H1 (cell line): Measurements from ENCODE around the gene PPFIBP2. TPM values are rescaled to one million over a fixed set of nuclear protein-coding genes. Genes with fewer than 3 reads are reported as not detected.

Source experiments
- CTCF ChIA-PET: fragments of 300-600 bp; sonication (Branson Sonifier 250); formaldehyde crosslinking; loops from one replicate; lab custom pipeline; 2021; ENCODE audit not compliant: partially characterized antibody; lab: Charles Lee
- POLR2A ChIA-PET: fragments of 300-600 bp; sonication (Branson Sonifier 250); formaldehyde crosslinking; loops from one replicate; lab custom pipeline; 2021; ENCODE audit warnings: inconsistent platforms; ENCODE audit not compliant: partially characterized antibody; lab: Charles Lee
- DNase-seq, 2 experiments: peaks; one replicate each; pipeline versions ENCODE4 v3.0.0 to v3.0.0-alpha.2; 2010 to 2022; ENCODE audit warnings: low spot score in 2 of 2, low read depth in 1 of 2, mixed read lengths in 1 of 2
- FAIRE-seq: peaks from 2 replicates; lab custom pipeline; 2011; peaks lifted over from hg19 to GRCh38; lab: Jason Lieb, UNC
- H2AFZ ChIP-seq: 2 replicates; pipeline ENCODE4 v1.8.1; 2012; ENCODE audit warnings: low read length, inconsistent platforms
- H2AK5ac ChIP-seq: 2 replicates; pipeline ENCODE4 v1.6.1; 2013; ENCODE audit warnings: low read depth, low read length
- H2BK120ac ChIP-seq: replicated peaks from 2 replicates; pipeline ENCODE3; 2013; ENCODE audit warnings: low read depth, low read length, inconsistent platforms
- H2BK12ac ChIP-seq: 2 replicates; pipeline ENCODE4 v1.6.1; 2013; ENCODE audit warnings: low read depth, low read length
- H2BK15ac ChIP-seq: 2 replicates; pipeline ENCODE4 v1.6.1; 2013; ENCODE audit warnings: low read length
- H2BK20ac ChIP-seq: 2 replicates; pipeline ENCODE4 v1.6.1; 2013; ENCODE audit warnings: low read length
- H2BK5ac ChIP-seq: 2 replicates; pipeline ENCODE4 v1.6.1; 2013; ENCODE audit warnings: low read depth, low read length
- H3K14ac ChIP-seq: 2 replicates; pipeline ENCODE4 v1.6.1; 2013; ENCODE audit warnings: inconsistent platforms; ENCODE audit not compliant: insufficient read length
- H3K18ac ChIP-seq: 2 replicates; pipeline ENCODE4 v1.6.1; 2013; ENCODE audit warnings: low read length; ENCODE audit errors: extremely low read depth
- H3K23ac ChIP-seq: 2 replicates; pipeline ENCODE4 v1.6.1; 2013; ENCODE audit warnings: inconsistent platforms; ENCODE audit not compliant: insufficient read length
- H3K23me2 ChIP-seq: 2 replicates; pipeline ENCODE4 v1.6.1; 2013; ENCODE audit warnings: low read depth, low read length
- H3K27ac ChIP-seq: 2 replicates; pipeline ENCODE4 v1.6.1; 2011; ENCODE audit warnings: low read depth, low read length, inconsistent platforms
- H3K27me3 ChIP-seq, 4 experiments: replicated peaks in 1 of 4; 1 replicate in 1 of 4; 2 replicates in 3 of 4; pipeline versions ENCODE4 v1.6.1 to v1.8.1; 2011 to 2013; ENCODE audit warnings: low read length in 3 of 4, mild to moderate bottlenecking in 3 of 4, inconsistent platforms in 2 of 4, mixed read lengths in 2 of 4, moderate library complexity in 1 of 4; ENCODE audit not compliant: control insufficient read depth in 3 of 4, insufficient read depth in 3 of 4; ENCODE audit errors: extremely low read depth in 1 of 4
- H3K36me3 ChIP-seq, 4 experiments: 2 replicates each; pipeline versions ENCODE4 v1.6.1 to v1.8.1; 2011 to 2013; ENCODE audit warnings: mild to moderate bottlenecking in 4 of 4, low read length in 3 of 4, moderate library complexity in 2 of 4, control low read depth in 1 of 4, inconsistent platforms in 1 of 4; ENCODE audit not compliant: insufficient read depth in 4 of 4, control insufficient read depth in 2 of 4
- H3K4ac ChIP-seq: replicated peaks from 2 replicates; pipeline ENCODE3; 2013; ENCODE audit warnings: low read length, low read depth, mixed read lengths, inconsistent platforms; ENCODE audit not compliant: insufficient read length
- H3K4me1 ChIP-seq, 4 experiments: replicated peaks in 1 of 4; 1 replicate in 1 of 4; 2 replicates in 3 of 4; pipeline versions ENCODE4 v1.6.1 to v1.8.1; 2011 to 2013; ENCODE audit warnings: low read length in 3 of 4, inconsistent platforms in 2 of 4, mixed read lengths in 1 of 4; ENCODE audit not compliant: insufficient read depth in 4 of 4, control insufficient read depth in 3 of 4
- H3K4me2 ChIP-seq, 2 experiments: 2 replicates each; pipeline versions ENCODE4 v1.6.1 to v1.8.1; 2011 to 2013; ENCODE audit warnings: low read depth in 2 of 2, low read length in 2 of 2, control low read depth in 1 of 2, inconsistent platforms in 1 of 2, mild to moderate bottlenecking in 1 of 2; ENCODE audit not compliant: insufficient read depth in 1 of 2
- H3K4me3 ChIP-seq, 4 experiments: fragments of 200-600, 300-600 bp in 1 of 4; sonication (generic), shearing (Covaris generic), sonication (Bioruptor Twin) in 1 of 4; 2 replicates each; pipeline versions ENCODE4 v1.5.1 to v1.8.1; 2011 to 2016; ENCODE audit warnings: low read length in 4 of 4, low read depth in 3 of 4, control low read depth in 2 of 4, inconsistent platforms in 2 of 4, mild to moderate bottlenecking in 2 of 4, mixed read lengths in 1 of 4, moderate library complexity in 1 of 4; ENCODE audit not compliant: insufficient read depth in 2 of 4; ENCODE audit errors: extremely low read depth in 1 of 4
- H3K56ac ChIP-seq: replicated peaks from 2 replicates; pipeline ENCODE3; 2013; ENCODE audit warnings: low read depth, mild to moderate bottlenecking, mixed read lengths, low read length, inconsistent platforms; ENCODE audit not compliant: insufficient read length
- H3K79me1 ChIP-seq: 2 replicates; pipeline ENCODE4 v1.6.1; 2013; ENCODE audit warnings: low read depth, low read length, control low read depth
- H3K79me2 ChIP-seq, 2 experiments: 2 replicates each; pipeline versions ENCODE4 v1.6.1 to v1.8.1; 2012 to 2013; ENCODE audit warnings: low read length in 2 of 2, mild to moderate bottlenecking in 2 of 2, inconsistent platforms in 1 of 2; ENCODE audit not compliant: insufficient read depth in 2 of 2, control insufficient read depth in 1 of 2
- H3K9ac ChIP-seq, 4 experiments: replicated peaks in 1 of 4; 1 replicate in 1 of 4; 2 replicates in 3 of 4; pipeline versions ENCODE4 v1.6.1 to v1.8.1; 2011 to 2013; ENCODE audit warnings: low read depth in 3 of 4, low read length in 3 of 4, control low read depth in 2 of 4, mild to moderate bottlenecking in 2 of 4, moderate library complexity in 2 of 4, inconsistent platforms in 1 of 4; ENCODE audit errors: extremely low read depth in 1 of 4
- H3K9me3 ChIP-seq, 2 experiments: 2 replicates each; pipeline versions ENCODE4 v1.6.1 to v1.8.1; 2012 to 2013; ENCODE audit warnings: mild to moderate bottlenecking in 2 of 2, moderate library complexity in 2 of 2, control low read depth in 1 of 2, inconsistent platforms in 1 of 2, low read depth in 1 of 2, low read length in 1 of 2, mixed read lengths in 1 of 2; ENCODE audit not compliant: insufficient read depth in 2 of 2
- H4K20me1 ChIP-seq, 2 experiments: replicated peaks in 1 of 2; 2 replicates each; pipeline versions ENCODE3 to v1.8.1; 2011 to 2013; ENCODE audit warnings: inconsistent platforms in 2 of 2, low read length in 2 of 2, mild to moderate bottlenecking in 1 of 2; ENCODE audit not compliant: insufficient read depth in 2 of 2, control insufficient read depth in 1 of 2
- H4K5ac ChIP-seq: 2 replicates; pipeline ENCODE4 v1.6.1; 2013; ENCODE audit warnings: low read length, low read depth, mixed read lengths, inconsistent platforms; ENCODE audit not compliant: insufficient read length
- H4K8ac ChIP-seq: 2 replicates; pipeline ENCODE4 v1.8.0; 2013; ENCODE audit warnings: mild to moderate bottlenecking, moderate library complexity, low read length, inconsistent platforms; ENCODE audit not compliant: insufficient read depth; ENCODE audit errors: extremely low read depth
- H4K91ac ChIP-seq: replicated peaks from 2 replicates; pipeline ENCODE3; 2013; ENCODE audit warnings: low read length, mixed read lengths, inconsistent platforms; ENCODE audit not compliant: insufficient read length
- E2F6 ChIP-seq: IDR thresholded peaks from 2 replicates; pipeline ENCODE4 v1.6.1; 2012; ENCODE audit warnings: inconsistent platforms
- POU5F1 ChIP-seq: IDR thresholded peaks from 2 replicates; pipeline ENCODE4 v1.6.1; 2011; ENCODE audit warnings: low read depth, mild to moderate bottlenecking, low read length, moderate library complexity
- SP1 ChIP-seq: IDR thresholded peaks from 2 replicates; pipeline ENCODE4 v1.6.1; 2011; ENCODE audit warnings: low read depth, low read length
- polyA plus RNA-seq, 7 experiments: library from polyadenylated mRNA; depleted of rRNA in 3 of 7; stranded (reverse) in 5 of 7; unstranded in 2 of 7; fragments of >200 nt in 5 of 7; fragments of 200-250 nt in 2 of 7; gene quantifications; 1 replicate in 5 of 7; 2 replicates in 1 of 7; 4 replicates in 1 of 7; pipeline versions ENCODE4 v1.2.1 to v1.2.3, GENCODE V29; 2011 to 2013; ENCODE audit warnings: missing spikeins in 2 of 7, mixed read lengths in 2 of 7
- total RNA-seq: library from RNA; stranded (reverse); fragmentation: NEBNext Ultra II Directional; extraction: Animal tissue kit (Norgen Biotek cat#: 25700); gene quantifications from 2 replicates; pipeline ENCODE4 v1.2.1, GENCODE V29; 2021

The PPFIBP2 gene
- total and polyA plus RNA-seq, 2 of the 8 experiments (the other 6 are each of a cell fraction or from before 2014, with no cell fraction given) = 5.5 to 9.8 TPM

GRCh38 chr11:7606496-7606895, 92.7 kb downstream of the PPFIBP2 start:
- no peak overlapping the region for H3K23ac ChIP-seq
- ChIA-PET POLR2A (interaction anchor here (0.8 to 1.4 kb wide), 2 partner anchors 32 to 45 kb away, joined by 3 to 4 read pairs; no protein-coding TSS in a partner anchor), CTCF (interaction anchor here (0.7 to 1.8 kb wide), 7 partner anchors 9 to 81 kb away, joined by 3 to 9 read pairs (median 3); no protein-coding TSS in a partner anchor)
- no peak overlapping the region for H3K9ac ChIP-seq
- TF ChIP-seq POU5F1 (no peak), SP1 (no peak), E2F6 (no peak)
- H4K8ac ChIP-seq = no peak overlapping the region
- H2AFZ ChIP-seq = no peak overlapping the region
- H3K27me3 ChIP-seq = no peaks in the 10 kb centered on the region
- no peak overlapping the region for H4K91ac ChIP-seq
- H4K5ac ChIP-seq = no peak overlapping the region
- H2BK15ac ChIP-seq = no peak overlapping the region
- H3K23me2 ChIP-seq = peaks cover 3% of the 10 kb centered on the region; the same call in 1 of the 2 replicates
- FAIRE-seq = no peak
- H3K79me1 ChIP-seq = no peaks in the 10 kb centered on the region
- no peaks in the 10 kb centered on the region for H3K4me1 ChIP-seq
- no peaks in the 10 kb centered on the region for H4K20me1 ChIP-seq
- H3K56ac ChIP-seq = no peak overlapping the region
- H3K14ac ChIP-seq = no peak overlapping the region
- H2BK5ac ChIP-seq = no peak overlapping the region
- no peaks in the 10 kb centered on the region for H3K79me2 ChIP-seq
- H2BK12ac ChIP-seq = no peak overlapping the region
- H3K36me3 ChIP-seq = no peaks in the 10 kb centered on the region
- no peak overlapping the region for H3K4ac ChIP-seq
- H2AK5ac ChIP-seq = no peak overlapping the region
- DNase-seq = no peak
- no peak overlapping the region for H2BK120ac ChIP-seq
- H3K9me3 ChIP-seq = no peaks in the 10 kb centered on the region
- no peak overlapping the region for H3K18ac ChIP-seq
- no peak overlapping the region for H3K27ac ChIP-seq
- H3K4me3 ChIP-seq = no peak overlapping the region
- no peak overlapping the region for H2BK20ac ChIP-seq
- no peak overlapping the region for H3K4me2 ChIP-seq
